ENCODE measurements around the gene MKNK2. TPM values are rescaled to one million over a fixed set of nuclear protein-coding genes. Genes with fewer than 3 reads are reported as not detected.
"Not testable (repeated sequence)": the region's sequence is repeated elsewhere in the genome, so short reads cannot be mapped to it uniquely, and the experiment has no call there.

MKNK2 gene
- 100 to 1,000 TPM; 242 to 319 TPM for total RNA-seq
- long read RNA-seq, partial matches to known transcripts, result 13 of 94 reads
- long read RNA-seq, other reads (novel, unspliced or antisense), result 79 of 94 reads

DNA sequence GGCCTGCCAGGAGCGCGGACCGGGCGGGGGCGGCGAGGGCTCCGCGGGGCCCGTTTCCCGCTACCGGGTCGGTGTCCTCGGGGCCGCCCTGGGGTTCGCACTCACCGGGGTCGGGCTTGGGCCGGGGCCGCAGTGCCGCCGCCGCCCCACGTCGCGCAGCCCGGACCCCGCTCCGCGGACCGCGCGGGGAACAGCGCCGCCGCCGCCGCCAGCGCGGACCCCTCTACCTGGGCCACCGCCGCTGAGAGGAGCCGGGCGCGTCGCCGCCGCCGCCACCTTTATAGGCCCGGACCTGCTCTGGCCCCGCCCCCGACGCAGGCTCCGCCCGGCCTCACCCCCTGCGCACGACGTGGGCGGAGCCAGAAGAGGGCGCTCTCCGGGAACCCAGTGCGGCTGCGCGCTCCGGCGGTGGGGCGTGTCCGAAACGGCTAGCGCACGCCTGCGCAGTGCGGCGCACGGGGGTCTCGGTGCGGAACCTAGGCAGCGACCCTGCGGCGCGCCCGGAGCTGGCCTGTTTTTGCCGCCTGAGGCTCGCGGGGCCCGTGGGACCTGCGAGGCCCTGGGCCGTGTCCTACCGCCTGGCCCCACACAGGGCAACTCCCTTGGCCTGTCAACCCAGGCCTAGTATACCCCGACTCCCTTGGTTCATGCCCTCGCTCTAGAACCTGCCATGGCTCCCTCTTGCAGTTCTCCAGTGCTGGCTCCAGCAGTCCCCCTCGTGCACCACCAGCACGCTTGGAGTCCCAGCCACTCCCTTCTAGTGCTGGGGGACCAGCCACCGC lies at the start of gene MKNK2:
TSS of gene MKNK2 (minus strand) at position 254 of the 782 bp plus-strand sequence. CDS start 393 bp downstream, outside the sequence.
- ATAC-seq, result peak; percentile 51
- peak; percentile 82 to 96 for DNase-seq
- intact Hi-C loops (cut with DNase I, micrococcal nuclease), result no loop called here

DNA sequence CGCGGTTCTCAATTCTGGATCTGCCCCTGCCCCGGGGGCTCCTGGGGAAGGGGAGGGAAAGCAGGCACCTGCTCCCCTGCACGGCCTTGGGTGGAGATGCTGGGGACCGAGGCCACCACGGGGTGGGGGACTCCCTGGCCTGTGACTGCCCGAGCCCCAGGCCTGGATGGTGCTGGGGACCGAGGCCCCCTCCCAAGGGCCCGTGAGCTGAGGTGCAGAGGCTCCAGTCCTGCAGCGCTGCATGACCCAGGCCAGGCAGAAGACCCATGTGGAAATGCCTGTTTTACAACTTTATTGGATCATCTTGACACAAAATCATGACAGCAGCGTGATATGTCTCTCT lies 49.6 kb upstream of the MKNK2 start:
- DNase-seq (no peak), ATAC-seq (no peak)
- intact Hi-C loops (cut with DNase I, micrococcal nuclease), result no loop called here

DNA sequence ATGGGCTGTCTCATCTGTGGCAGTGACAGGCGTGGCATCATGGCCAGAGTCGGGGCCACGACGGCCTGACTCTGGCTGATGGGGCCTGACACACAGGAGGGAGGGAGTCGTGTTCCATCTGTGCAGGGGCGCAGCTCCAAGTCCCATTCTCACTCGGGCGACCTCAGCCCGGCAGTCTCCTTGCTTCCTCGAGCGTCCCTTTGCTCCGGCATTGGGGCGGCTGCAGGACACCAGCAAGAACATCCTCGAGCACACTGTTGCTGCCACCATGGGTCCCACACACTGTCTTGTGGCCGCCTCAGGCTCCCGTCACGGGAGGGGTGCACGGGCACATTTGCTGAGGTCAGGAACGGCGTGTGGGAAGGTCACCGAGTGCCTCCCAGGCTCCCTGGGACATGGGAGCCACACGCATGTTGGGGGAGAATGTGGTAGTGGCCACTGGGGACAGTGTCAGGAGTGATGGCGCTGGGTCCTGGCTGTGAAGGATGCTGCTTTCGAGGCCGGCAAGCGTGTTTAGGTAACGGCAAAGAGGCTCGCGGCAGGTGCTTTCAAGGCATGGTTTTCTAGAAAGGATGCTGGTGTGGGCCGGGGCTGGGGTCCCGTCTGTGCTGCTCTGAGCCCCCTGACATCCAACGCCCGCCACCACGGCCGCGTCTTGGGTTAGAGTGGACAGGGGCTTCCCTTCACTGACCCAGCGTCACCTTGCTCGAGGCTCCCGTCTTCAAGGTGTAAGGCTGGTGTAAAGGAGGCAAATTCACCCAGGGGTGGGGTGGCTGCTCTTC lies 49.1 kb upstream of the MKNK2 start:
- no peak for ATAC-seq
- no peak for DNase-seq
- intact Hi-C loops (cut with DNase I, micrococcal nuclease), result no loop called here

DNA sequence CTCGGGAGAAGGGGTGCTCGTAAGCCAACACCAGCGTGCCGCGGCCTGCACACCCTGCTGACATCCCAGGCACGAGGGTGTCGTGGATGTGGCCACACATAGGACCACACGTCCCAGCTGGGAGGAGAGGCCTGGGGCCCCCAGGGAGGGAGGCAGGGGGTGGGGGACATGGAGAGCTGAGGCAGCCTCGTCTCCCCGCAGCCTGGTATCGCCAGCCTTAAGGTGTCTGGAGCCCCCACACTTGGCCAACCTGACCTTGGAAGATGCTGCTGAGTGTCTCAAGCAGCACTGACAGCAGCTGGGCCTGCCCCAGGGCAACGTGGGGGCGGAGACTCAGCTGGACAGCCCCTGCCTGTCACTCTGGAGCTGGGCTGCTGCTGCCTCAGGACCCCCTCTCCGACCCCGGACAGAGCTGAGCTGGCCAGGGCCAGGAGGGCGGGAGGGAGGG lies 48.0 kb upstream of the MKNK2 start:
- intact Hi-C loops (cut with DNase I, micrococcal nuclease), result no loop called here
- DNase-seq (no peak), ATAC-seq (no peak)

DNA sequence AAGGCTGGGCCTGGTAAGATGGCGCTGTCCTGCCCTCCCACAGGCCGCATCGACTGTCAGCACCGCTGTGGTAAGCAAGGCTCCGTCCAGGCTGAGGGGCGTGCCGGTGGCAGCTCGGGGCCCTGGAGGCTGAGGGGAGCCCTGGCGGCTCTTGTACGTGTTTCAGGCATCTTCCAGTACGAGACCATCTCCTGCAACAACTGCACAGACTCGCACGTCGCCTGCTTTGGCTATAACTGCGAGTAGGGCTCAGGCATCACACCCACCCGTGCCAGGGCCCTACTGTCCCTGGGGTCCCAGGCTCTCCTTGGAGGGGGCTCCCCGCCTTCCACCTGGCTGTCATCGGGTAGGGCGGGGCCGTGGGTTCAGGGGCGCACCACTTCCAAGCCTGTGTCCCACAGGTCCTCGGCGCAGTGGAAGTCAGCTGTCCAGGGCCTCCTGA lies 46.9 kb upstream of the MKNK2 start:
- DNase-seq (no peak), ATAC-seq (no peak)
- intact Hi-C loops (cut with DNase I, micrococcal nuclease), result no loop called here

DNA sequence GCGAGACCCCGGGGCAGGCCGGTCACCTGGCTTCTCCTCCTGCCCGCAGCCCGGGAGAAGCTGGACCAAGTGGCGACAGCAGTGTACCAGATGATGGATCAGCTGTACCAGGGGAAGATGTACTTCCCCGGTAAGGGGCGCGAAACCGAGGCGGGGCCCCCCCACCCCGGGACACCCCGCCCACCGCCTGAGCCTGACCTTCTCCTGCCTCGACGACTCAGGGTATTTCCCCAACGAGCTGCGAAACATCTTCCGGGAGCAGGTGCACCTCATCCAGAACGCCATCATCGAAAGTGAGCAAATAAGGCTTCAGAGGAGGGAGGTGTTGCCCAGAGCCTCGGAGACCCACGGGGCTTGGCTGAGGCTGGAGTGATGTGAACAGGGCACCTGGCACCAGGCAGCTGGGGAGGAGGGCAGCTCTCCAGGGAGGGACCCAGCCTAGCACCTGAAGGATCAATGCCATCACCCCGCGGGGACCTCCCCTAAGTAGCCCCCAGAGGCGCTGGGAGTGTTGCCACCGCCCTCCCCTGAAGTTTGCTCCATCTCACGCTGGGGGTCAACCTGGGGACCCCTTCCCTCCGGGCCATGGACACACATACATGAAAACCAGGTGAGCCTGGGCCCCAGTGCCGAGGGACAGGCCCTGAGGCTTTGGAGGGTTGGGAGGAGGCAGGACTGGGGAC lies 46.3 kb upstream of the MKNK2 start:
- DNase-seq (peak in 1 of 2 donors; percentile 47), ATAC-seq (no peak)
- intact Hi-C loops (cut with DNase I, micrococcal nuclease), result no loop called here

DNA sequence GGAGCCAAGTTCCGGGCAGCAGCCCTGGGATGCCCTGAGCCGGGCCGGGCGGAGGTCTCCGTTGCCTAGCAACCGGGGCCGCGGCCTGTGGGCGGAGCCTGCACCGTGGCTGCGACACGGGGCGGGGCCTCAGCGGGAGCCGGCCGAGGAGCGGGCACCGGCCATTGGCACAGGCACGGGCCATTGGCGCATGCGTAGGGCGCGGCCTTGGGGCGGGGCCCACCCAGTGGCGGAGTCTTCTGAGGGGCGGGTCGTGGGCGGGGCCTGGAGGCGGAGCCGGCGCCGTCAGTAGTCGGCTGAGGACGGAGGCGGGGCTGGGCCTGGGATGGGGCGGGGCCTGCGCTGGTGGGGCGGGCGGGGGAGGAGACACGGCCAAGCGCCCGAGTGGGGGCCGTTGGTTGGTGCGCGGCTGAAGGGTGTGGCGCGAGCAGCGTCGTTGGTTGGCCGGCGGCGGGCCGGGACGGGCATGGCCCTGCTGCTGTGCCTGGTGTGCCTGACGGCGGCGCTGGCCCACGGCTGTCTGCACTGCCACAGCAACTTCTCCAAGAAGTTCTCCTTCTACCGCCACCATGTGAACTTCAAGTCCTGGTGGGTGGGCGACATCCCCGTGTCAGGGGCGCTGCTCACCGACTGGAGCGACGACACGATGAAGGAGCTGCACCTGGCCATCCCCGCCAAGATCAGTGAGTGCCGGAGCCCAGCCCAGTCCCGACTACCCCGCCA lies 45.6 kb upstream of the MKNK2 start, which contains the start of gene IZUMO4:
TSS of gene IZUMO4 (plus strand) at position 436 of the 723 bp plus-strand sequence. CDS start at position 467, 31 bp downstream.
- intact Hi-C loops (cut with DNase I, micrococcal nuclease), result no loop called here
- DNase-seq (peak; percentile 98 to 100), ATAC-seq (peak; percentile 82)

DNA sequence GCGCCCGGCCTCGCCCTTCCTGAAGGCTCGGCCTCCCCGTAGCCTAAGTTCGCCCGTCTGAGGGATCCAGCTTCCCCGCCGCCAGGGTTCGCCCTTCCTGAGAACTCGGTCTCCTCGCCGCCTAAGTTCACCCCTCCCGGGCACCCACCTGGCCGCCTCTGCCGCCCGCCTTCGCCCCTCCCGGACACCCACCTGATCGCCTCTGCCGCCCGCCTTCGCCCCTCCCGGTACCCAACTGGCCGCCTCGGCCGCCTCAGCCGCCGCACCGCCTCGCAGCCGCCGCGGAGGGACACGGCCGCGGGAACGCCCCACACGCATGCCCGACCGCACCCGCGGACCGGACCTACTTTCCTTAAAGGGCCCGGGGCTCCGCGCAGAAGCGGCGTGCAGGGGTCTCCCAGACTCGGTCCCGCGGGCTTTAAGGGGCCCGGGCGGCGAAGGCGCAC lies 45.0 kb upstream of the MKNK2 start, which contains the start of gene MOB3A:
TSS of gene MOB3A (minus strand) at position 293 of the 446 bp plus-strand sequence. CDS start 17,766 bp downstream, outside the sequence.
- ATAC-seq (peak; percentile 68), DNase-seq (peak; percentile 92 to 94)
- intact Hi-C loops (cut with DNase I, micrococcal nuclease), result no loop called here

DNA sequence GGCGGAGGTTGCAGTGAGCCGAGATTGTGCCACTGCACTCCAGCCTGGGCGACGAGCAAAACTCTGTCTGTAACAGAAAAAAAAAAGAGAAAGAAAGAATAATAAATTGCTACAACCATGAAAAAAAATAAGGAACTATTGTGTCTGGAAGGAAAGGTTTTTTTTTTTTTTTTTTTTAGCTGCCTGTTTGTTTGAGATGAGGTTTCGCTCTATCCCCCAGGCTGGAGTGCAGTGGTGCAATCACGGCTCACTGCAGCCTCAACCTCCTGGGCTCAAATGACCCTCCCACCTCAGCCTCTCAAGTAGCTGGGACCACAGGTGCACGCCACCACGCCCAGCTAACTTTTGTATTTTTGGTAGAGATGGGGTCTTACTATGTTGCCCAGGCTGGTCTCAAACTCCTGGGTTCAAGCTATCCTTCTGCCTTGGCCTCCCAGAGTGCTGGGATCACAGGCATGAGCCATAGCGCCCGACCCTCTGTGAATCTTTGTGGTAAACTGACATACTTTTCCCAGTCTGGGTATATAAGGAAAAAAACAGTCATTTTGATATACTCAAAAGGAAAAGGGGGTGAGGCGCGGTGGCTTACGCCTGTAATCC lies 41.0 kb upstream of the MKNK2 start:
- ATAC-seq; intact Hi-C loops (cut with DNase I, micrococcal nuclease); DNase-seq: not testable (repeated sequence)

DNA sequence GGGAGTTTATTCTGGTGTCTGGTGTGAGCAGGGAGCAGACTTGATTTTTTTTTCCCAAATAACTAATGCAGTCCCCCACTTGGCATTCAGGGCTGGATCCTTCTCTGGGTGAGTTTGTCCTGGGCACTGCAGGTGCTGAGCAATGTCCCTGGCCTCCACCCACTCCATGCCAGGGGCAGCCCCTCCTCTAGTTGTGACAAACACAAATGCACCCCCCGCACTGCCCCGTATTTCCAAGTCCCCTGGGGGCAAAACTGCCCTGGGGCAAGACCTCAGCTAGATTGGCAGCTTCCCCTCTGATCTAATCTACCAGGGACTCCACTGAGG lies 38.6 kb upstream of the MKNK2 start:
- no peak for DNase-seq

DNA sequence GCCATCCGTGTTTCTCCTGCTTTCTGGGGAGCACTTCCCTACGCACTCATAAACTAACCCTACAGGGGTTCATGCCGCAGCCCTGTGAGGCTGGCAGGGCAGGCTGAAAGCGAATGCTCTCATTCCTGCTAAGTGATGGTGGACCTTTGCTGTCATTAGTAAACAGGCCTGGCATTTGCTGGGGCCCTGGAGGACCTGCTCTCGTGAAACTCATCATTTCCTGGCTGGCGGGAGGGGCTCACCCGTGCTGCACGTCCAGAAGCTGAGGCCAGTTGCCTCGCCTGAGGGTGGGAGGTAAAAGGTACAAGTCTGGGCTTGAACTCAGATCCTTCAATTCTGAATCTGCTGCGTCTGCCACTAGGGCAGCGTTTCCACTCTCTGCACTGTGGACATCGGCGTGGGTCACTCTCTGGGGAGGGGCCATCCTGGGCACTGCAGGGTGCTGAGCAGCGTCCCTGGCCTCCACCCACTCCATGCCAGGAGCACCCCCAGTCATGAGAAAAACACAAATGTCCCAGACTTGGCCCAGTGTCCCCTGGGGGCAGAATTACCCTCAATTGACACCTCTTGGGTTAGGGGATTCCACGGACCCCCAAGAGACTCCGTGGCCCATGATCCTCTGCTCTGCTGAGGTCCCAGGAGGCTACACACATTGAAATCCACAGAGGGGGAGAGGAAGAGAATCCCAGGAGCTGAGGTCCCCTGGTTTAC lies 38.1 kb upstream of the MKNK2 start:
- intact Hi-C loops (cut with DNase I, micrococcal nuclease), result loop anchor here in 1 of 2 donors (10.0 kb wide), 1 partner anchor 154 kb away; no protein-coding TSS in a partner anchor
- DNase-seq, result no peak
- no peak for ATAC-seq

More for the DNA sequence above, 38.6 kb upstream of the MKNK2 start:
- ATAC-seq, result no peak
- intact Hi-C loops (cut with DNase I, micrococcal nuclease), result loop anchor here in 1 of 2 donors (10.0 kb wide), 1 partner anchor 155 kb away; no protein-coding TSS in a partner anchor

DNA sequence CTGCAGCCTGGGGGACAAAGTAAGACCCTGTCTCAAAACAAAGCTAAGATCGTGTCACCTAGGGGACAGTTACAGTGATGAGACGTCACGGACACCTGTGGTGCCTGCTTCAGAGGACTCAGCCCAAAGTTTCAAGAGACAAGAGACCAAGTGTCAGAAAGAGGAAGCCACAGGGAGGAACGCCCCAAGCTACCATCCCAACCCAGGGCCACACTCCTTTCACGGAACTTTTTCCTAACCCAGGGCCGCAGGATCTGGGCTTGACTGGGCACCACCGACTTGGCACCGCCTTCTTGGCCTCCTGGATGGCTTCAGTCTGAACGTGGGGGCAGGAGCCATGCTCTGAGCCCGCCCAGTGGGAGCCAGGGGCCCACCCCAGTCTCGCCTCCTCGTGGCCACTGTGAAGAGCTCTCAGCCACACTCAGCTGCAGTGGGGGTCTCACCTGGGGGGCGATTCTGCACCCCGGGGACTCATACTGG lies 36.6 kb upstream of the MKNK2 start:
- ATAC-seq (no peak), DNase-seq (no peak)
- intact Hi-C loops (cut with DNase I, micrococcal nuclease), result loop anchor here in 1 of 2 donors (10.0 kb wide), 1 partner anchor 153 kb away; no protein-coding TSS in a partner anchor

DNA sequence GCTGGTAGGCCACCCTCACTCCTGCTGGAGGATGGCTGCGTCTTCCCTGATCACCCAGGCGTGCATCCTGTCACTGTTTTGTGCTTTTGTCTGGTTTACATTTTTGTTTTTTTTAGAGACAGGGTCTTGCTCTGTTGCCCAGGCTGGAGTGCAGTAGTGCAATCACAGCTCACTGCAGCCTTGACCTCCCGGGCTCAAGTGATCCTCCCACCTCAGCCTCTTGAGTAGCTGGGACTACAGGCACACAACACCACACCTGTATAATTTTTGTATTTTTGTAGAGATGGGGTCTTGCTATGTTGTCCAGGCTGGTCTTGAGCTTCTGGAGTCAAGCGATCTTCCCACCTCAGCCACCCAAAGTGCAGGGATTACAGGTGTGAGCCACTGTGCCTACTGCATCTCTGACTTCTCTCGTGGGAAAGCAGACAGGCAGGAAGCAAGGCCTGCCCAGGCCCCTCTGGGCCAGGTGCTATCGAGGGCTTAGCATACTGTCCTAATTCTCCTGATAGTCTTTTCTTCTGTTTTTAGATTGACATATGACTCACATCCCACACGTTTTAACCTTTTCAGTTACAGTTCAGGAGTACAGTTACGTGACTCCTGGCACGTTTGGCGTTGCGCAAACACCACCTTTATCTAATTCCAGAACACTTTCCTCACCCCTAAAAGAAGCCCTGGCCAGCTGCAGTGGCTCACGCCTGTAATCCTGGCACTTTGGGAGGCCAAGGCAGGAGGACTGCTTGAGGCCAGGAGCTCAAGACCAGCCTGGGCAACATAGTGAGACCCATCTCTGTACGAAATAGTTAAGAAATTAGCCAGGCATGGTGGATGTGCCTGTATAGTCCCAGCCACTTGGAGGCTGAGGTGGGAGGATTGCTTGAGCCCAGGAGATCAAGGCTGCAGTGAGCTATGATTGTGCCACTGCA lies 35.9 kb upstream of the MKNK2 start:
- peak in 1 of 2 donors; percentile 16 for DNase-seq
- ATAC-seq, result not testable (repeated sequence)
- intact Hi-C loops (cut with DNase I, micrococcal nuclease), result loop anchor here in 1 of 2 donors (10.0 kb wide), 1 partner anchor 152 kb away; no protein-coding TSS in a partner anchor

DNA sequence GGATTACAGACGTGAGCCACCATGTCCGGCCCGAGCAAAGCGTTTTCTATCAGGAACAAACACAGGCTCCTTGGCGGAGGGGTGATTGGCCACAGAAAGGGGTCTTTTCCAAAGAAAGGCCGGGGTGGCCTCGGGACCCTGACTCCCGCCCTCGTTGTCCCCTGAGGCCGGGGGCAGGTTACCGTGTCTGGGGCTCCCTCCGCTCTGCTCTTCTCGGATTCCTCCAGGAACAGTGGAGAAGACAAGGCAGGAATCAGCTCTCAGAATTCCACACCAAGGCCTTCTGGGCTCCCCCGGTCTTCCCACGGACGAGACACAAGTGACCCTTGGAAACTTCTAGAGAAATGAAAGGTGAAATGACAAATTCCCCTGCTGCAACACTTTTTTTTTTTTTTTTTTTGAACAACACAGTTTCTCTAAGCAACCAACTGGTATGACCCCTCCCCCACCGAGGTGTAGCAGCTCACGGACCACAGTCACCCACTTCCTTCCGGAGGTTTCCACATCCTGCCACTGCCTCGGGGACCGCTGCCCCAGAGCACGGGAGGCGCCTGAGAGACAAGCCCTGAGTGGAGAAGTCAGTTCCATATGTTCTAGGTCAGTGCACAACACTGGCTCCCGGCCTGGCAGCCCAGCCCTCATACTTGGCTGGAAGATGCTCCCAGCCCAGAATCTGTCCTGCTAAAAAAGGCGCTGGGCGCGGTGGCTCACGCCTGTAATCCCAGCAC lies 34.1 kb upstream of the MKNK2 start:
- intact Hi-C loops (cut with DNase I, micrococcal nuclease), result loop anchor here in 1 of 2 donors (10.0 kb wide), 1 partner anchor 150 kb away; no protein-coding TSS in a partner anchor
- ATAC-seq, result peak; percentile 44

More for the DNA sequence above, 34.1 kb upstream of the MKNK2 start:
- DNase-seq, result peak; percentile 78 to 87

Data from left colon (tissue), 2 donors.